Measurements from ENCODE around the gene HSD11B1.

Gene HSD11B1

DNA sequence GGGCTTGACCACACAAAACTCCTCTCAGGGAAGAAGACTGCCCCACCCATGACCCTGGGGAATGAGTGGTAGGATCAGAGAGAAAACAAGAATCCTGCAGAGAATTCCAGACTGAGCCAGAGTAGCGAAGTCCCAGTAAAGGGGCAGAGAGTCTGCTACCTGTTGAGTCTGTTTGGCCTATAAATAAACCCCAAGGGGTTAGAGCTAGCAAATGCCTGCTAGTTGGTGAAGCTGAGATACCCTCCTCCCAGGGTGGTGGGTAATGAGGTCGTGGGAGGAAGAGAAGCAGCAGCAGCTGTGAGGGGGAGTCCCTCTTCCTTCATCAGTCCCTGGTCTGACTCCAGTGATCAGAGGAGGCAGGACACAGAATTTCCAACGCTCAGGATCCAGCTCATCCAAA is 53.8 kb downstream of the HSD11B1 start:
- DNase-seq: no peak

DNA sequence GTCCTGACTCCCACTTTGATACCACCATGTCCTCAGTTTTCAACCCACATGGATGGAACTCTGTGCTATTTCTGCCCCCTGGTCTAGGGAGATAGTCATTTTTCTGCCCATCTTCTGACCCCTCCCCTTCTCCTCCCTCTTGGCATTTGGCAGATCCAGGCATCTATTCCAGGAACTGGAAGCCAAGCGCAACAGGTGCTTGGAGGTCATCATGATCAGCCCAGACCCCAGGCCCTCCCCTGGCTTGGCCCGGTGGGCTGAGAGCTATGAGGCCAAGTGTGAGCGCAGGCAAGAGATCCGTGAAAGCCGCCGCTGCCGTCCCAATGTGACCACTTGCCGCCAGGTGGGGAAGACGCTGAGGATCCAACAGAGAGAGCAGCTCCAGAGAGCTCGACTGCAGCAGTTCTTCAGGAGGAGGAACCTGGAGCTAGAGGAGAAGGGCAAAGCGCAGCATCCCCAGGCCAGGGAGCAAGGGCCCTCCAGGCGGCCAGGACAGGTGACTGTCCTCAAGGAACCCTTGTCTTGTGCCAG is 55.2 kb downstream of the HSD11B1 start:
- no peak for DNase-seq

- DNase-seq: no peak
These were observed 56.5 kb downstream of the HSD11B1 start for GRCh38 chr1:209761011-209761635.

DNA sequence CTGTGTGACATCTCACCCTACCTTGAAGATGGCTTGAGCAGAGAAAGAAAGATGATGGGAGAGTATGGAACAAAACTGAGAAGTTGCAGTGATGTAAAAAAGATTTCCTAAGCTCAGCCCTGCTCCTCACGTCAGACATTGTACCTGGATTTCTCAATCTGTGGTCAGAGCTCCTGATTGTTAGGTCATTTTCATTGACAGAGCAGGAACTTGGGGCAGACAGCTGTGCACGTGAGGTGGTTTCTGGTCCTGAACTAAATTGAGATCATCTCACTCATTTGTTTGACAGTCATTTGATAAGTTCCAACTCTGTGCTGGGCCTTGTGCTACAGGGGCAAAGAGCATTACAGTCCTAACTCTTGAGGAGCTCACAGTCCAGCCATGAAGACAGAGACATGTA is 61.4 kb downstream of the HSD11B1 start:
- no peak for DNase-seq

DNA sequence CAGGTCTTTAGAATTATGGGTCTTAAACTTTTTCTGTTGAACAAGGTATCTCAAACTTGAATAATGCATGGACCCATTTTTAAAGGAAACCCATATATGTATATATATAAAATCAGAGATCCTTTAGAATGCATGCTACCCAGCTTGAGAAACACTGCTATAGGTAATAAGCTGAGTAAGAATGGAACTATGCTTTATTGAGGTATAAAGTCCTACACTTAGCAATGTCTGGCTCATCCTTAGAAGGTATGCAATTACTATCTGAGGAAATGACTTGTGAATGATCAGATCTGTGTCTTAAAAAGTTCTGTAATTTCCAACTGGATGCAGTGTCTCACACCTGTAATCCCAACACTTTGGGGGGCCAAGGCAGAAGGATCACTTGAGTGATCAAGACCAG is 62.5 kb downstream of the HSD11B1 start:
- no peak for DNase-seq

GRCh38 chr1:209767706-209768105 is 63.1 kb downstream of the HSD11B1 start:
- DNase-seq: no peak

DNA sequence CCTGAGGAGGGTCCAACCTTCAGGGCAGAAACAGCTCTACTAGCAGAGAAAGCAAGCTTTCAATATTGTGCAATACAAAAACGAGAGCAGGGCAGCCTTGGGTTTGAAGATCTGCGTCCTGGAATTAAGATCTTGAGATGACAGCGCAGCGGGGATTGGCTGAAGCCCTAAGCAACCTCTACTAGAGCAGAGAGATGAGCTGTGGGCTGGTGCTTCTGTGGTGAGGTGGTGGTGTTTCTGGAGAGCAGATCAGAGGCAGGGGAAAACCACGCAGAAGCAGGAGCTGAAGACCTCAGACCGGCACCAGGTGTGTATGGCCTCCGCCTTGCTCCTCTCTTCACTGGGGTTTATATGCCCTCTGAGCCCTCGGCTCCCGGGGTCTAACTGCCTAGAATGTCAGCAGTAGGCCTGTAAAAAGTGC is 63.7 kb downstream of the HSD11B1 start:
- no peak for DNase-seq

DNA sequence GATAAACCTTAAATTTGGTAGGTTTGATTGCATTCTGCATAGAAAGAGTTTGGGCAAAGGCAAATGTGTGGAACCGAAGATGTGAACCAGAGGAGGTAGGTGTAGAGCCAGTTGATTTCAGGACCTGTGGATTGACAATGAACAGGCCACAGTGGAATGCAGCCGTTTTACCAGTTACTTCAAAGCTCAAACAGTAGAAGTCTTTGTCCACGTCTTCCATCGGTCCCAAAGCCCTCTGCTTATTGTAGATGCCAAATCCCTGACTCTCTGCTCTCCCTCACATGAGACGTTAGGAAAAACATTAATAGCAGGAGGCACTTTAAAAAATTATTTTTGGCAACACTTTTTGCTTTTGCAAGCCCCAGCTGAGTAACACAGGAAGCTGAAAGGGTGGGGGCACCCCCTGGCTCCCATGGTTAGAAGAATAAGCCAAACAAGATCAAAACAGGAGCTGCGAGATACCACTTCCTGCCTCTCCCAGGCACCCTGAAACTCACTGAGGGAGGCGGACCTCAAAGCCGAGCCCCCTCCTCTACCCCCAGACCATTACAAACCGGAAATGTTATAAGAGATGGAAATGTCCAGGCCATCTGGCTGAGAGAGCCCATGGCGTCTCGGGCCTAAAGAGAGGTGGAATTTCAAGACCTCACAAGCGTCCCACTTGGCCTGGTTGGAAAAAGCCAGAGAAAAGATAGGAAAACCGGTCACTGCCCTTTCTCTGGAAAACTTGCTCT is 64.7 kb downstream of the HSD11B1 start:
- no peak for DNase-seq

DNA sequence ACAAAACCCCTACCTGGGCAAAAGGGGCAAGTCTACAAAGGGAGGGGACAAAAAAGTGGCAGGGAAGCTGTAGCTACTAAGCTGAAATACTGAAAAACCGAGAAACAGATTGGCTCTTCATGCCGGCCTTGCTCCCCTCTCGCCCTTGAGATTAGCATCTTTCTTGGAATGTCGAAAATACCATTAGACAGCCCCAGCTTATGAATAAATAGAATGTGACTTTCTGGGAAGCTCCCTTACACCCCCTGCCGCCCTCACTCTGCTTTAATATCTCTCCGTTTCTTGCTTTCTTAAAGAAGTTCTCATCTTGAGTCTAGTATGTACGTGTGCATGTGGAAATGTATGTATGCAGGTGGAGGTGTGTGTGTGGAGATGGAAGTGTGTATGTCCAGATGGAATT is 65.3 kb downstream of the HSD11B1 start:
- no peak for DNase-seq

DNA sequence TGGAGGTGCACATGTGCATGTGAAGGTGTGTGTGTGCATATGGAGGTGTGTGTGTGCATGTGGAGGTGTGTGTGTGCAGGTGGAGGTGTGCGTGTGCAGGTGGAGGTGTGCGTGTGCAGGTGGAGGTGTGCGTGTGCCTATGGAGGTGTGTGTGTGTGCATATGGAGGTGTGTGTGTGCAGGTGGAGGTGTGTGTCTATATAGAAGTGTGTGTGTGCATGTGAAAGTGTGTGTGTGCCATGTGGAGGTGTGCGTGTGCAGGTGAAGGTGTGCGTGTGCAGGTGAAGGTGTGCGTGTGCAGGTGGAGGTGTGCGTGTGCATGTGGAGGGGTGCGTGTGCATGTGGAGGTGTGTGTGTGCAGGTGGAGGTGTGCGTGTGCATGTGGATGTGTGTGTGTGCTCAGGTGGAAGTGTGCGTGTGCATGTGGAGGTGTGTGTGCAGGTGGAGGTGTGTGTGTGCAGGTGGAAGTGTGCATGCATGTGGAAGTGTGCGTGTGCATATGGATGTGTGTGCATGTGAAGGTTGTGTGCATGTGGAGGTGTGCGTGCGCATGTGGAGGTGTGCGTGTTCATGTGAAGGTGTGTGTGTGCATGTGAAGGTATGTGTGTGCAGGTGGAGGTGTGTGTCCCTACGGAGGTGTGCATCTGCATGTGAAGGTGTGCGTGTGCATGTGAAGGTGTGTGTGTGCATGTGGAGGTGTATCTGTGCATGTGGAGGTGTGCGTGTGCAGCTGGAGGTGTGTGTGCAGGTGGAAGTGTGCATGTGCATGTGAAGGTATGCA is 66.2 kb downstream of the HSD11B1 start:
- no peak for DNase-seq

DNA sequence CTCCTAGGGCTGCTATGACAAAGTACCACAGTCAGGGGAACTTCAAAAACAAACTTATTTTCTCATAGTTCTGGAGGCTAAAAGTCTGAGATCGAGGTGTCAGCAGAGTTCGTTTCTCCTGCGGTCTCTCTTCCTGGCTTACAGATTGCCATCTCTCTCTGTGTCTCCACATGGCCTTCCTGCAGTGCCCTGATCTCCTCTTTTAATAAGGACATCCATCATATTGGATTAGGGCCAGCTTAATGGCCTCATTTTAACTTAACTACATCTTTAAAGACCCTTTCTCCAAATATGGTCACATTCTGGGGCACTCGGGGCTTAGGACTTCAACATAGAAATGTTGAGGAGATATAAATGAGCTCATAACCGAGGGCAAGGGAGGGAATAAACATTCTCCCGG is 67.5 kb downstream of the HSD11B1 start:
- no peak for DNase-seq

GRCh38 chr1:209774592-209774991 is 69.9 kb downstream of the HSD11B1 start:
- no peak for DNase-seq

DNA sequence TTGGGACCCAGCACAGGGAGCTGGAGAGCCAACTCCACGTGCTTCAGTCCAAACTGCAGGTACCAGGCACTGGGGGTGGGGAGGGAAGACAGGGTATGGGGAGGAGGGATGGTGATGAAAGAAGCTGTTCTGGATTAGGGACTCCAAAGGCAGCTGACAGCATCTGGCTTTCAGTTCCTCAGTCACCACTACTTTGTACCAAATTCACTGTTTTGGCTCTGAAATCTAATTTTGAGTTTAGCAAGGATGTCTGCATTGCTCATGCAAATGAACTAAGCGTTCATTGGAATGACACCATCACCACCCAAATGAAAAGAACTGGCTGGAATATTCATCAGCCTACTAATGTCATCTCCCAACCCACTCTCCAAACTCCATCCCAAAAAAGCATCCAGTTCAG is 71.0 kb downstream of the HSD11B1 start:
- DNase-seq: no peak

DNA sequence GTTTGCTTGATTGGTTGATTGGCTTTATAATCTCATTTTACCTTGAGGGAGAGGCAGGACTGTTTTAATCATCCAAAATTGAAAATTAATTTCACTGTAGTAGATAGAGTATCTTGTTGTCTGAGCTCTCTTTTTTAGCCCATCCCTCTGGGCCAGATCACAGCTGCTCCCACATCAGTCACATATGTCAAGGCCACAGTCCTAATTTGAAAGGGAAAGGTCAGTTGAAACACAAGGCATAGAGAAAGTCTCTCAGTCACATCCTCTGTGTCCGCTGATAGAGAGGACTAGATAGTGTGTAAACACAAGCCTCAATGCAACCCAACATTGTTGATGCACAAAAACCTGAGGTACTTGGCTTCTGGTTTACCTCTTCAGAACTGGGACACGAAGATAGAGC is 72.9 kb downstream of the HSD11B1 start:
- DNase-seq: no peak

DNA sequence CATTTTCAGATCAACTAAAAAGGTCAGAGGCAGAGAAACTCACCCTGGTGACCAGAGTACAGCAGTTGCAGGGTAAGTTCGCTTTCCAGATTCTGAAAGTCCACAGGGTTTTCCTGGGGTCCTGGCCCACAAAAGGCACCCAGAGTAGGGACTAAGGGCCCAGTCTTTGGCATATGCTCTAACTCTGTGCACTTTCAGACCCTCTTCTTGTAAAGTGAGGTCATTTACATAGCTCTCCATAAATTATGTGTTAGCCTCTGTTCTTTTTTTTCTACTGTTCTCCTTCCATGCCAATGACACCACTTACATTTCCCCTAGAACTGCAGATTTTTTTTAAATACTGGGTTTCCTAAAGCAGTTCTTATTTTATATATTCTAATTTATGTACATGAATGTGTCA is 73.5 kb downstream of the HSD11B1 start:
- DNase-seq: no peak

- DNase-seq: no peak
These were observed 75.6 kb downstream of the HSD11B1 start for GRCh38 chr1:209780268-209780667.

DNA sequence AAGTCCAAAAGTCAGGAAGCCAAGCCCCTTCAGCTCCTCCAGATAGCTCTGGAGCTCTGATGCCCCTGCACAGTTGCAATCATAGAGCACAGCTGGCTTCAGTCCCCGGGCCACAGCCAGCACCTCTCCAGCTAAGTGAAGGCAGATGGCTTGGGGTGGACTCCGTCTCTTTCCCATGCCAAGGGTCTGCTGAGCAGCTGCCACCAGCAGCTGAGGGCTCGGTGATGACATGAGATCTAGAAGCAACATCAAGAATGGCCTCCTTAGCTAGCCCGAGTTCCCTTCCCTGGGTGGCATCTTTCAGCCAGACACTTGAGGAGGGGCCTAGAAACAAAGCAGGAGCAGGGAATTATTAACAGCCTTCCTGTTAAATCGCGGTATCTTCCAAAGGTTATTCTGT is 78.7 kb downstream of the HSD11B1 start:
- DNase-seq: no peak
